HG02610 (cell line): ENCODE measurements around the gene LIME1.

ENCODE experiments used
- ATAC-seq: cut with Tn5 transposase; IDR thresholded peaks from one replicate; pipeline ENCODE4 v1.9.1; 2021; ENCODE audit warnings: mild to moderate bottlenecking, moderate library complexity; ENCODE audit not compliant: unreplicated experiment

The LIME1 gene

GRCh38 chr20:63696628-63697356, 39.7 kb upstream of the LIME1 start, which contains the start of gene TNFRSF6B:
Gene TNFRSF6B (plus strand): TSS chr20:63696652. CDS start chr20:63696768, 116 bp downstream.
- ATAC-seq = no peak

- ATAC-seq = no peak
Observed at GRCh38 chr20:63697357-63697867, 39.1 kb upstream of the LIME1 start.

DNA sequence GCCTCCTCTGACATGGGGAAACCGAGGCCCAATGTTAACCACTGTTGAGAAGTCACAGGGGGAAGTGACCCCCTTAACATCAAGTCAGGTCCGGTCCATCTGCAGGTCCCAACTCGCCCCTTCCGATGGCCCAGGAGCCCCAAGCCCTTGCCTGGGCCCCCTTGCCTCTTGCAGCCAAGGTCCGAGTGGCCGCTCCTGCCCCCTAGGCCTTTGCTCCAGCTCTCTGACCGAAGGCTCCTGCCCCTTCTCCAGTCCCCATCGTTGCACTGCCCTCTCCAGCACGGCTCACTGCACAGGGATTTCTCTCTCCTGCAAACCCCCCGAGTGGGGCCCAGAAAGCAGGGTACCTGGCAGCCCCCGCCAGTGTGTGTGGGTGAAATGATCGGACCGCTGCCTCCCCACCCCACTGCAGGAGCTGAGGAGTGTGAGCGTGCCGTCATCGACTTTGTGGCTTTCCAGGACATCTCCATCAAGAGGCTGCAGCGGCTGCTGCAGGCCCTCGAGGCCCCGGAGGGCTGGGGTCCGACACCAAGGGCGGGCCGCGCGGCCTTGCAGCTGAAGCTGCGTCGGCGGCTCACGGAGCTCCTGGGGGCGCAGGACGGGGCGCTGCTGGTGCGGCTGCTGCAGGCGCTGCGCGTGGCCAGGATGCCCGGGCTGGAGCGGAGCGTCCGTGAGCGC, 38.5 kb upstream of the LIME1 start:
- no peak for ATAC-seq

DNA sequence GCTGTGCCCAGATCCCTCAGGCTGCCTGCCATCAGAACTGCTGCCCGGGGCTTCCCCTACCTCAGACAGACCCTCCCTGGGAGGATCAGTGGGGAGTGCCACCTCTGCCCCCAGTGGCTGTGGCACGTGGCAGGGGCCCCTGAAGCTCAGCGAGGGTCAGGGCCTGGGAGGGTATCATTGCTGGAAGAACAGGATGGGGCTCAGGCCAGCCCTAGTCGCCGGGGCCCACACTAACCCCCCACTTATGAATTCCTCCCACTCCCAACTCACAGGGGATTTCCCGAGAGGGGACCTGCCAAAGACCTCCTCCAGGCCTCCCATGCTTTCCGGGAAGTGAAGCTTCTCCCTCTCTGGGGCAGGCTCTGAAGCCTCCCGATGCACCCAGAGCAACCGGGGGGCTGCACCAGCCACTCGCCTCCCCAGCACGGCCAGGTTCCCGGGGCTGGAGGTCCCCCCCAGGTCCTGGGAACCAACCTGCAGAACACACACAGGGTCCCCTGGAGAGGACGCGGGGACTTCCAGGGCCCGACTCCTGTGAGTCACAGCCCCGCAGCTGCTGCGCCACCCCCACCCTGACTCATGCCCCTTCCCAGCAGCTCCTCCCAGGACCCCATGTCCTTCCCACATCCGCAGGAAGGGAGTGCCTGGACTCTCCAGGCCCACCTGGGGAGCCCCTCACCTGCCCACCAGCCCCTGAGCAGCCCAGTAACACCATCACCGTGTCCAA, 37.6 kb upstream of the LIME1 start:
- ATAC-seq = no peak

DNA sequence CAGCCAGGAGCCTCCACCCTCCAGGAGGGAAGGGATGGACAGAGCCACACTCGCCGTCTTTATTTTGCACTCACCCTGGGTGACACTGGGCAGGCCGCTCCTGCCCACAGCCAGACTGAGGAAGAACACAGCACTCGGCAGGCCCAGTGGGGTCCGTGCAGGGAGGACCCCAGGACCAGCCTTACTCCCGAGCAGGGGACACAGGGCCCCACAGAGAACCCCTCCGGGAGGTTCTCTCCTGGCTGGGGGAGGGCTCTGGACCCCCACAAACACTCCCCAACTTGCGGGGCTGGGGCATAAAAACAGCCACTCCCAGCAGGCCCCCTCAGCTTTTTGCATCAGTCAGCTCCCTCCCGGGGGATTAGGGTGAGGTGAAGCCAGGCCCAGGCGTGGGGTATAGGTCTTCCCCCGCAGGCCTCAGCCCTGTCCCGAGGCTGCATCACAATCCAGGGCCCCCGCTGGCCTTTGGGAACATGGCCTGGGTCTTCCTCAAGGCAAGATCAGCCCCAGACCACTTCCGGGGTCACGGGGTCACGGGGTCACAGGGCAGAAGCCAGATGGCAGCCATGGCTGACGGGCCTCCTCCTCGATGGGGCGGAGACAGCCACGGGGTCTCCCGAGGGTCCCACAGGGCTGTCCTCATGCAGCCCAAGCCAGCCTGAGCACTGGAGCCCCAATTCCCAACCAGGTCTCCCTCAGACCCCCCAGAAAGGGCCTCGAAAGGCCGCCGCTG, 36.8 kb upstream of the LIME1 start:
- ATAC-seq = no peak

DNA sequence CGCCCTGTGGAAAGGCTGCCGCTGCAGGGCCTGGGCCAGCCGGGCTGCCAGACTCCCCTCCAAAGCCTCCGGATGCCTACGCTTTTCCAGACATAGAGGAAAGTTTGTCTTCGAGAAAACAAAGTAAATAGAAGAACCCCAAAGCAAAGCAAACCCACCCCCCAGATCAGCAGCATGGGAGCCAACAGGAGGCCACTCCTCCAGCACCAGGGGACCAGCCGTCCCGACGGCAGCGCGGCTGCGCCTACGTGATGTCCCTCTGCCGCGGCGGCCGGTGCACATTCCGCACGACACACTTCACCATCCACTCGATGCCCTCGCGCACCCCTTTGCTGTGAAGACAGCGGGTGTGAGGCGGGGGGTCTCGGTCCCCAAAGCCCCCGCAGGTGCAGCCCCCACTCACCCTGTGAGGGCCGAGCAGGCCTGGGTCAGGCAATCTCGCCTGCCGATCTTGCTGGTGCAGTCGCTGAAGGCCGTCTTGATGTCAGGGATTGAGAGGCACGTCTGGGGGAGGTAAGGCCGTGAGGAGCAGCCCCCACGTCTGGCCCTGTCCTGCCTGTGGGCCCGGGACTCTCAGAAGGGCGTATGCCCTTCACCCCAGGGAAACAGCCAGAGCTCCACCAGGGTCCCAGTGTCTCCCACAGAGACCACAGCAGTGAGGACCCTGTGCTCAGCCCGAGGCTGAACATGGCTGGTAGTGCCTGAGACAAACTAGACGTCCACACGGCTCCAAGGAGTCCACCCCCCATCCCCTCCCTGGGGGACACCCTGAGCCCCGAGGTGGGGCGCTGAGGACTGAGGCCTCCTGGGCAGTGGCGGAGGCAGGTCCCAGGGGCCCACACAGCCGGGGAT, 36.0 kb upstream of the LIME1 start:
- no peak for ATAC-seq

GRCh38 chr20:63701051-63701328, 35.5 kb upstream of the LIME1 start:
- ATAC-seq = no peak

- ATAC-seq = no peak
Observed at GRCh38 chr20:63701329-63702035, 35.0 kb upstream of the LIME1 start.

DNA sequence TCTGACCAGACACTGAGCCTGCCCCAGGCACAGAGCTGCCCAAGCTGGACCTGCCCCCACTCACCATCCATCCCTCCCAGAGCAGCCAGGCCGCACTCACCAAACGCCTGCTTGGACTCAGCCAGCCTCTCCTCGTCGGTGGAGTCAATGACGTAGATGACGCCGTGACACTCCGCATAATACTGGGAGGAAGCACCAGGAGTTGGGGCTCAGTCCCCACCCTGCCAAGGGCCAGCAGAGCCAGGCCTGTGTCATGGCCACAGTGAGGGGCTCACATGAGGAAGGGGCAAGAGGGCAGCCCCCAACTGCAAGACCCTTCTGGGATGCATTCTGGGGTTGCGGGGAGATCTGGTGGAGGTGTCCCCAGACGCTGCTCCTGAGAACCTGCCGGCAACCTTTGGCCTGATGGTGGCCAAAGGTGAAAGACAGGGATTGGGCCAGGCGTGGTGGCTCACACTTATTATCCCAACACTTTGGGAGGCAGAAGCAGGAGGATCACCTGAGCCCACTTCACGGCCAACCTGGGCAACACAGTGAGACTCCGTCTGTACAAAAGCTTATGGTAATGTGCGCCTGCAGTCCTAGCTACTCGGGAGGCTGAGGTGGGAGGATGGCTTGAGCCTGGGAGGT, 34.3 kb upstream of the LIME1 start:
- ATAC-seq = no peak

DNA sequence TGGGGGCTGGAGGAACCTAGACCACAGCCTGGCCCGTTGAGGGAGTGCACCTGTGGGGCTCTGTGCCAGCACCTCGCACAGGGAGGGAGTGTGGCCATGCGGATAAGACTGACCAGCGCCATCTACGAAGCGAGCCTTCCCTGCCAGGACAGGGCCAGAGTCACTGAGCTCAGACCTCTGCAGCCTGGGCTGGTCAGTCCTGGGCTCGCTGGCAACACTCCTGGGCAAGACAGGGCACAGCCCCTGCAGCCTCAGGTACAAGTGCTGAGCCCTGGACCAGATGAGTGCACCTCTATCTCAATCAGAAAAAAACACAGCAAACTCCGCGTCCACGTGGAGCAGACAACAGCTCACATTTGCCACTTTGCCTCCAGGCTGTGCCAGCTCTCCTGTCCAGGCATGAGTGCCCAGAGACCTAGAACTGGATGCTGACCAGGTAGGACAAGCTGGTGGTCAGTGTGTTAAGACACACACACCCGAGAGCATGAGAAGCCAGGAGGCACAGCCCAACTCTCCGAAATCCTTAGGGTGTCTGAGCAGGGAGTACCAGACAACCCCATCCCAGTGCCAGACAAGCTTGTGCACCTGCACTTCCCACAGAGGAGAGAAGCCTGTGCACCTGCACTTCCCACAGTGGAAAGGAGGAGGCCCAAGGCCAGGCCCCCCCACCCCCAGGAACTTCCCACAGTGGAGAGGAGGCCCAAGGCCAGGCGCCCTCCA, 33.6 kb upstream of the LIME1 start:
- ATAC-seq = no peak

- no peak for ATAC-seq
Observed at GRCh38 chr20:63703471-63703975, 32.9 kb upstream of the LIME1 start.

- no peak for ATAC-seq
Observed at GRCh38 chr20:63703976-63704748, 32.3 kb upstream of the LIME1 start.

- no peak for ATAC-seq
Observed at GRCh38 chr20:63704749-63705117, 31.7 kb upstream of the LIME1 start.

- ATAC-seq = no peak
Observed at GRCh38 chr20:63705232-63706026, 31.0 kb upstream of the LIME1 start.

DNA sequence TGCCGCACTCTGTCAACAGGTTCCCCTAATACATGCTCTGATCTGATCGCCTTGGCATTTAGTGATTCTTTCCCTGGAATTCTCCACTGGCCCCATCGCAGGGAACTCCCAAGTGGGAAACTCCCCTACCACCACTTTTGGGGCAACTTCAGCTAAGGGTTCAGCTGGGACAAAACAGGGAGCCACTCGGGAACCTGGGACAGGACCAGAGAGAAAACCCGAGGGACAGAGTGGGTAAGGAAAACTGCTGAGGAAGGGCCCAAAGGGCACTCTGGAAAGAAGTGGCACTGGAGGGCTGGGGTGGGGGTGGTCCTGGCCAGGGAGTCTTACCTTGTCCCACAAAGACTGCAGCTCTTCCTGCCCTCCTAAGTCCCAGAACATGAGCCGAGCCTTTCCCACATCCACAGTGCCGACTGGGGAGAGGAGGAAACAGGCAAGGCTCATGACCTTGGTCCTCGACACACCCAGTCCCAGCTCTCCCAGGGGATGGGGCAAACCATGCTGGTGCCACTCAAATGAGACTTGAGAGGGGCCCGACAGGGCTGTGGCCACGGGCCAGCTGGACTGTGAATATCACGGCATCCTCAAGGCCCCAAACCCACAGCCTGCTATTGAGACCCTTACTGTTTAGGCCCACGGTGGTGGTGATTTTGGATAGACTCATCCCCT, 30.3 kb upstream of the LIME1 start:
- no peak for ATAC-seq

- peak; percentile 12 for ATAC-seq
Observed at GRCh38 chr20:63706852-63707557, 29.5 kb upstream of the LIME1 start.
